HepG2 (cell line): ENCODE measurements around the gene PNPLA8. TPM values are rescaled to one million over a fixed set of nuclear protein-coding genes. Genes with fewer than 3 reads are reported as not detected.

Source experiments
- ATAC-seq: fragments of 200-7000 bp; cut with Tn5 transposase; 3 replicates; pipeline ENCODE4 v1.9.1; 2020; ENCODE audit warnings: mild to moderate bottlenecking, moderate library complexity
- BruUV-seq: library from RNA; stranded (reverse); fragments of 400-500 nt; replicated peaks from 2 replicates; lab custom pipeline; 2021; lab: Mats Ljungman, UMichigan
- CTCF ChIA-PET: fragments of 300-600 bp; formaldehyde crosslinking; extraction: SDS; loops from one replicate; lab custom pipeline; 2021; ENCODE audit warnings: low total read pairs, inconsistent platforms, low intra/inter-chr PET ratio; lab: Yijun Ruan, JAX
- POLR2A ChIA-PET: fragments of 350-600 bp; sonication (Branson Sonifier 250); formaldehyde crosslinking; loops from one replicate; lab custom pipeline; 2020; ENCODE audit warnings: antibody characterized with exemption, inconsistent platforms; lab: Yijun Ruan, JAX
- DNase-seq: peaks from one replicate; pipeline ENCODE4 v3.0.0-alpha.2; 2015; ENCODE audit warnings: low spot score
- FAIRE-seq: peaks from 3 replicates; lab custom pipeline; 2011; peaks lifted over from hg19 to GRCh38; lab: Jason Lieb, UNC
- H2AFZ ChIP-seq: one replicate; pipeline ENCODE4 v1.6.1; 2011; ENCODE audit warnings: low read length, inconsistent platforms
- H3K27ac ChIP-seq: fragments of 300-600 bp; 3 replicates; pipeline ENCODE4 v1.8.0; 2011; ENCODE audit warnings: mixed run types, mild to moderate bottlenecking, mixed read lengths, low read length, inconsistent platforms; ENCODE audit not compliant: insufficient read depth; ENCODE audit errors: extremely low read length
- H3K27me3 ChIP-seq, 2 experiments: fragments of 200-600 bp in 1 of 2; 2 replicates in 1 of 2; 3 replicates in 1 of 2; pipeline versions ENCODE4 v1.6.0 to v1.8.0; 2011; ENCODE audit warnings: low read length in 2 of 2, mild to moderate bottlenecking in 2 of 2, moderate library complexity in 2 of 2, inconsistent platforms in 1 of 2; ENCODE audit not compliant: insufficient read depth in 2 of 2, control insufficient read depth in 1 of 2
- H3K36me3 ChIP-seq, 2 experiments: fragments of 200-600 bp in 1 of 2; replicated peaks in 1 of 2; 2 replicates in 1 of 2; 3 replicates in 1 of 2; pipeline versions ENCODE4 v1.5.1 to v1.8.0; 2011; ENCODE audit warnings: low read length in 2 of 2, inconsistent platforms in 1 of 2; ENCODE audit not compliant: insufficient read depth in 2 of 2, control insufficient read depth in 1 of 2
- H3K4me1 ChIP-seq: 2 replicates; pipeline ENCODE4 v1.5.1; 2012; ENCODE audit warnings: low read length, inconsistent platforms; ENCODE audit not compliant: insufficient read depth
- H3K4me2 ChIP-seq: 2 replicates; pipeline ENCODE4 v1.6.0; 2011; ENCODE audit warnings: low read depth, low read length, inconsistent platforms
- H3K4me3 ChIP-seq, 3 experiments: fragments of 200-600 bp in 1 of 3; sonication (generic), shearing (Covaris generic) in 1 of 3; replicated peaks in 1 of 3; 2 replicates each; pipeline ENCODE4 v1.5.1; 2011 to 2016; ENCODE audit warnings: low read length in 3 of 3, inconsistent platforms in 2 of 3, low read depth in 2 of 3, mild to moderate bottlenecking in 2 of 3, control low read depth in 1 of 3, mixed read lengths in 1 of 3; ENCODE audit not compliant: insufficient read depth in 1 of 3
- H3K79me2 ChIP-seq: one replicate; pipeline ENCODE4 v1.6.1; 2011; ENCODE audit warnings: low read length, inconsistent platforms; ENCODE audit not compliant: insufficient read depth
- H3K9ac ChIP-seq: 2 replicates; pipeline ENCODE4 v1.6.0; 2011; ENCODE audit warnings: mild to moderate bottlenecking, low read depth, low read length, inconsistent platforms; ENCODE audit not compliant: insufficient read depth
- H3K9me3 ChIP-seq: 2 replicates; pipeline ENCODE4 v1.5.1; 2012; ENCODE audit warnings: mild to moderate bottlenecking, low read length
- H4K20me1 ChIP-seq: 2 replicates; pipeline ENCODE4 v1.6.0; 2011; ENCODE audit warnings: inconsistent platforms, mild to moderate bottlenecking, low read length, moderate library complexity; ENCODE audit not compliant: insufficient read depth
- ARID2 ChIP-seq: sonication (generic); formaldehyde crosslinking; IDR thresholded peaks from 2 replicates; pipeline ENCODE4 v1.8.1; 2022; ENCODE audit warnings: mild to moderate bottlenecking, missing genetic modification reagents, borderline replicate concordance
- ASH2L ChIP-seq: fragments of 300-600, 200-600 bp; sonication (generic); IDR thresholded peaks from 2 replicates; pipeline ENCODE4 v1.7.0; 2017; ENCODE audit warnings: low read depth, mild to moderate bottlenecking, moderate library complexity, mixed read lengths, low read length; ENCODE audit not compliant: insufficient read length
- SIN3A ChIP-seq: IDR thresholded peaks from 2 replicates; pipeline ENCODE4 v1.6.1; 2011; ENCODE audit warnings: low read depth, mild to moderate bottlenecking, control low read depth, low read length, borderline replicate concordance
- ZFP62 ChIP-seq: sonication (generic); formaldehyde crosslinking; IDR thresholded peaks from 2 replicates; pipeline ENCODE4 v1.4.0; 2020; ENCODE audit warnings: missing genetic modification reagents
- ZFX ChIP-seq: sonication (generic); formaldehyde crosslinking; IDR thresholded peaks from 2 replicates; pipeline ENCODE4 v1.4.0; 2020; ENCODE audit warnings: mild to moderate bottlenecking, low read depth, missing genetic modification reagents, moderate library complexity
- ZNF251 ChIP-seq: sonication (generic); formaldehyde crosslinking; IDR thresholded peaks from 2 replicates; pipeline ENCODE4 v1.9.0; 2021; ENCODE audit warnings: mild to moderate bottlenecking, missing genetic modification reagents
- ZNF3 ChIP-seq: IDR thresholded peaks from 2 replicates; pipeline ENCODE4 v1.7.0; 2017; ENCODE audit warnings: inconsistent platforms
- ZNF547 ChIP-seq: sonication (generic); formaldehyde crosslinking; IDR thresholded peaks from 2 replicates; pipeline ENCODE4 v1.5.1; 2020; ENCODE audit warnings: mild to moderate bottlenecking, missing genetic modification reagents
- ZSCAN20 ChIP-seq: sonication (generic); formaldehyde crosslinking; IDR thresholded peaks from 2 replicates; pipeline ENCODE4 v1.4.0; 2020; ENCODE audit warnings: missing genetic modification reagents, mild to moderate bottlenecking, borderline replicate concordance
- WGBS: methylation state at CpG from one replicate; pipeline ENCODE4 v1.1.6; 2017; ENCODE audit warnings: low lambda C conversion rate; 5-methylcytosine and 5-hydroxymethylcytosine counted together
- in situ Hi-C: cut with HindIII; loops from 2 replicates; pipeline ENCODE4 v1.10.0; 2017; ENCODE audit warnings: low pct_unique_long_range_greater_than_20kb; ENCODE audit not compliant: extremely low pct_ligation_motif_present
- intact Hi-C: fragments of 100-400 bp; cut with micrococcal nuclease; formaldehyde crosslinking; loops from one replicate; pipeline ENCODE4 v1.10.0; 2022; ENCODE audit not compliant: unreplicated experiment
- polyA plus RNA-seq, 8 experiments: library from polyadenylated mRNA; depleted of rRNA in 3 of 8; stranded (reverse) in 7 of 8; unstranded in 1 of 8; fragments of >200 nt; fragmentation: Illumina TruSeq in 4 of 8; extraction: Trizol in 4 of 8; gene quantifications; 2 replicates each; pipeline versions ENCODE4 v1.2.1 to v1.2.3, GENCODE V29; 2011 to 2016; ENCODE audit warnings: low read depth in 4 of 8, missing spikeins in 1 of 8, mixed read lengths in 1 of 8; ENCODE audit not compliant: insufficient read depth in 1 of 8
- total RNA-seq, 5 experiments: library from RNA; depleted of rRNA; stranded (reverse); fragments of >200 nt; fragmentation: Illumina TruSeq; extraction: Trizol; gene quantifications; 2 replicates each; pipeline ENCODE4 v1.2.3, GENCODE V29; 2016; ENCODE audit warnings: low read depth in 1 of 5
- TF ChIP-seq, protein P1 (sequence below): sonication (generic); formaldehyde crosslinking; IDR thresholded peaks from 2 replicates; pipeline ENCODE4 v1.8.1; 2022; ENCODE audit warnings: low read depth, mild to moderate bottlenecking, missing genetic modification reagents
- TF ChIP-seq, protein P2 (sequence below): sonication (generic); formaldehyde crosslinking; IDR thresholded peaks from 2 replicates; pipeline ENCODE4 v1.4.0; 2020; ENCODE audit warnings: missing genetic modification reagents
- TF ChIP-seq, protein P3 (sequence below): sonication (generic); formaldehyde crosslinking; IDR thresholded peaks from 2 replicates; pipeline ENCODE4 v1.8.1; 2023; ENCODE audit warnings: mild to moderate bottlenecking, missing genetic modification reagents, borderline replicate concordance

PNPLA8 gene
- total and polyA plus RNA-seq, 2 of the 13 experiments (the other 11 are each of a cell fraction or from before 2014, with no cell fraction given): 6.3 to 11.4 TPM

DNA sequence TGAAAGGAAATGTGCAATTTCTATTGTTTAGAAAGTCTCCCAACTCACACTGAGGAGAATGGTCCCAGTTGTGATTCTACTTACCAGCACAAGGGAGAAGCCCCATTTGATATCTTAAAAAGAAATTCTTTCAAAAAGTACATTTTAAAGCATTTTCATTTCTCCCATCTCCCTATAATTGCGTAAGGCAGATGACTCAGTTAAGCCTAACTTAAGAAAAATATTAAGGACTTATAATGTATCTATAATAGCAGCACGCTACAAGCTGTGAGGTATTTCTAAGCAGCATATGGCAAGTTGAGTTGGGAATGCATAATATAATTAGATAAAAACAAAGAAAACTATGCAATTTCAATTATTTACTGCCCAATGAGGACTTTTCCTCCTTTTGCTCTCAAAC lies 61.2 kb downstream of the PNPLA8 start (continued):
- TF ChIP-seq ASH2L: no peak
- no peak for TF ChIP-seq ZNF547
- no peak for TF ChIP-seq ZNF251 (CRISPR knock-in tag)
- no peak for TF ChIP-seq ZFX (CRISPR knock-in tag)
- TF ChIP-seq, protein P1, sequence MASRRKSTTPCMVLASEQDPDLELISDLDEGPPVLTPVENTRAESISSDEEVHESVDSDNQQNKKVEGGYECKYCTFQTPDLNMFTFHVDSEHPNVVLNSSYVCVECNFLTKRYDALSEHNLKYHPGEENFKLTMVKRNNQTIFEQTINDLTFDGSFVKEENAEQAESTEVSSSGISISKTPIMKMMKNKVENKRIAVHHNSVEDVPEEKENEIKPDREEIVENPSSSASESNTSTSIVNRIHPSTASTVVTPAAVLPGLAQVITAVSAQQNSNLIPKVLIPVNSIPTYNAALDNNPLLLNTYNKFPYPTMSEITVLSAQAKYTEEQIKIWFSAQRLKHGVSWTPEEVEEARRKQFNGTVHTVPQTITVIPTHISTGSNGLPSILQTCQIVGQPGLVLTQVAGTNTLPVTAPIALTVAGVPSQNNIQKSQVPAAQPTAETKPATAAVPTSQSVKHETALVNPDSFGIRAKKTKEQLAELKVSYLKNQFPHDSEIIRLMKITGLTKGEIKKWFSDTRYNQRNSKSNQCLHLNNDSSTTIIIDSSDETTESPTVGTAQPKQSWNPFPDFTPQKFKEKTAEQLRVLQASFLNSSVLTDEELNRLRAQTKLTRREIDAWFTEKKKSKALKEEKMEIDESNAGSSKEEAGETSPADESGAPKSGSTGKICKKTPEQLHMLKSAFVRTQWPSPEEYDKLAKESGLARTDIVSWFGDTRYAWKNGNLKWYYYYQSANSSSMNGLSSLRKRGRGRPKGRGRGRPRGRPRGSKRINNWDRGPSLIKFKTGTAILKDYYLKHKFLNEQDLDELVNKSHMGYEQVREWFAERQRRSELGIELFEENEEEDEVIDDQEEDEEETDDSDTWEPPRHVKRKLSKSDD (CRISPR knock-in tag): no peak

DNA sequence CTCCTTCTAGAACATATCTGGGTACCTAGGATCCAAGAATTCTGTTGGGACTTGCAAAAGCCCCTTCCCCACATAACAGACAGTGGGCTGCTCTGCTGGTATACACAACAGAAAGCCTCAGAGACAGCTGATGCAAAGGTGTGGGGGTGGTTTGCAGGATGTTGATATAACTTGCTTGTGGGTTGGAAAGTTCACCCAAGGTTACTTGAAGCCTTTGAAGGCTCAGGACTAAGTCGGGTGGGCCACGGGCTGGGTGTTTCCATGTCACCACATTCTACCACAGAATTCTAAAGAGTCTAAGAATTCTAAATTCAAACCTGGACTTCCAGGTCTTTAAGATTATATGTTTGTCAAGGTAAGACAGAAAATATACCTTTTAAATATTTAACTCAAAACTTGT lies 62.3 kb downstream of the PNPLA8 start:
- no TSS peak for BruUV-seq
- no peak for ATAC-seq
- CTCF ChIA-PET: no interaction called here

More for the DNA sequence above, 62.3 kb downstream of the PNPLA8 start:
- POLR2A ChIA-PET: no interaction called here
- intact Hi-C loops: loop anchor here (10.0 kb wide), 1 partner anchor 219 kb away; no protein-coding TSS in a partner anchor
- DNase-seq (no peak), FAIRE-seq (no peak)
- H3K27ac ChIP-seq: no peak overlapping the region
- in situ Hi-C loops: no loop called here
- H4K20me1 ChIP-seq: no peaks in the 10 kb centered on the region
- H3K27me3 ChIP-seq: peaks cover 0 to 6% of the 10 kb centered on the region in 2 experiments; a peak in 1 of 5 replicates
- no peaks in the 10 kb centered on the region for H3K79me2 ChIP-seq
- no peaks in the 10 kb centered on the region for H3K4me1 ChIP-seq
- no peak for TF ChIP-seq ZNF3 (CRISPR knock-in tag)
- TF ChIP-seq, protein P2, sequence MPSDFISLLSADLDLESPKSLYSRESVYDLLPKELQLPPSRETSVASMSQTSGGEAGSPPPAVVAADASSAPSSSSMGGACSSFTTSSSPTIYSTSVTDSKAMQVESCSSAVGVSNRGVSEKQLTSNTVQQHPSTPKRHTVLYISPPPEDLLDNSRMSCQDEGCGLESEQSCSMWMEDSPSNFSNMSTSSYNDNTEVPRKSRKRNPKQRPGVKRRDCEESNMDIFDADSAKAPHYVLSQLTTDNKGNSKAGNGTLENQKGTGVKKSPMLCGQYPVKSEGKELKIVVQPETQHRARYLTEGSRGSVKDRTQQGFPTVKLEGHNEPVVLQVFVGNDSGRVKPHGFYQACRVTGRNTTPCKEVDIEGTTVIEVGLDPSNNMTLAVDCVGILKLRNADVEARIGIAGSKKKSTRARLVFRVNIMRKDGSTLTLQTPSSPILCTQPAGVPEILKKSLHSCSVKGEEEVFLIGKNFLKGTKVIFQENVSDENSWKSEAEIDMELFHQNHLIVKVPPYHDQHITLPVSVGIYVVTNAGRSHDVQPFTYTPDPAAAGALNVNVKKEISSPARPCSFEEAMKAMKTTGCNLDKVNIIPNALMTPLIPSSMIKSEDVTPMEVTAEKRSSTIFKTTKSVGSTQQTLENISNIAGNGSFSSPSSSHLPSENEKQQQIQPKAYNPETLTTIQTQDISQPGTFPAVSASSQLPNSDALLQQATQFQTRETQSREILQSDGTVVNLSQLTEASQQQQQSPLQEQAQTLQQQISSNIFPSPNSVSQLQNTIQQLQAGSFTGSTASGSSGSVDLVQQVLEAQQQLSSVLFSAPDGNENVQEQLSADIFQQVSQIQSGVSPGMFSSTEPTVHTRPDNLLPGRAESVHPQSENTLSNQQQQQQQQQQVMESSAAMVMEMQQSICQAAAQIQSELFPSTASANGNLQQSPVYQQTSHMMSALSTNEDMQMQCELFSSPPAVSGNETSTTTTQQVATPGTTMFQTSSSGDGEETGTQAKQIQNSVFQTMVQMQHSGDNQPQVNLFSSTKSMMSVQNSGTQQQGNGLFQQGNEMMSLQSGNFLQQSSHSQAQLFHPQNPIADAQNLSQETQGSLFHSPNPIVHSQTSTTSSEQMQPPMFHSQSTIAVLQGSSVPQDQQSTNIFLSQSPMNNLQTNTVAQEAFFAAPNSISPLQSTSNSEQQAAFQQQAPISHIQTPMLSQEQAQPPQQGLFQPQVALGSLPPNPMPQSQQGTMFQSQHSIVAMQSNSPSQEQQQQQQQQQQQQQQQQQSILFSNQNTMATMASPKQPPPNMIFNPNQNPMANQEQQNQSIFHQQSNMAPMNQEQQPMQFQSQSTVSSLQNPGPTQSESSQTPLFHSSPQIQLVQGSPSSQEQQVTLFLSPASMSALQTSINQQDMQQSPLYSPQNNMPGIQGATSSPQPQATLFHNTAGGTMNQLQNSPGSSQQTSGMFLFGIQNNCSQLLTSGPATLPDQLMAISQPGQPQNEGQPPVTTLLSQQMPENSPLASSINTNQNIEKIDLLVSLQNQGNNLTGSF (CRISPR knock-in tag): no peak
- TF ChIP-seq, protein P3, sequence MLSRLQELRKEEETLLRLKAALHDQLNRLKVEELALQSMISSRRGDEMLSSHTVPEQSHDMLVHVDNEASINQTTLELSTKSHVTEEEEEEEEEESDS: no peak
- no peak for TF ChIP-seq ZSCAN20 (CRISPR knock-in tag)
- no peak for TF ChIP-seq SIN3A
- no peak for TF ChIP-seq ZFP62 (CRISPR knock-in tag)
- no peak for TF ChIP-seq ARID2 (CRISPR knock-in tag)
- WGBS: 0% methylated on average over 2 of the region's 2 CpGs
- H3K9me3 ChIP-seq: no peaks in the 10 kb centered on the region
- H3K9ac ChIP-seq: no peak overlapping the region
- no peak overlapping the region for H3K4me3 ChIP-seq
- H3K36me3 ChIP-seq: no peaks in the 10 kb centered on the region
- H2AFZ ChIP-seq: no peak overlapping the region
- no peak overlapping the region for H3K4me2 ChIP-seq
